Liver (tissue), 3 donors: ENCODE measurements around the gene ZNF772.

Experiments
- CTCF ChIP-seq: fragments of 150-350 bp; IDR thresholded peaks from 2 replicates; pipeline ENCODE4 v1.5.1; 2017; ENCODE audit warnings: improper control_type of control experiment, low read depth, low read length; ENCODE audit not compliant: missing input control
- FOXA1 ChIP-seq: IDR thresholded peaks from 2 replicates; pipeline ENCODE4 v1.6.1; 2016; ENCODE audit warnings: antibody characterized with exemption
- GABPA ChIP-seq, 2 donors: IDR thresholded peaks in 1 of 2; conservative IDR thresholded peaks in 1 of 2; 2 replicates each; pipeline ENCODE4 v1.6.1; 2016; ENCODE audit warnings: antibody characterized with exemption in 2 of 2, mild to moderate bottlenecking in 1 of 2, moderate library complexity in 1 of 2
- HNF4A ChIP-seq, 2 donors: conservative IDR thresholded peaks; 2 replicates each; pipeline ENCODE4 v1.6.1; 2016; ENCODE audit warnings: antibody characterized with exemption in 2 of 2, mild to moderate bottlenecking in 2 of 2
- JUND ChIP-seq, 2 donors: IDR thresholded peaks; 2 replicates each; pipeline ENCODE4 v1.6.1; 2016; ENCODE audit warnings: antibody characterized with exemption in 2 of 2
- MAX ChIP-seq: IDR thresholded peaks from 2 replicates; pipeline ENCODE4 v1.6.1; 2016; ENCODE audit warnings: antibody characterized with exemption
- RAD21 ChIP-seq, 2 donors: IDR thresholded peaks; 2 replicates each; pipeline ENCODE4 v1.6.1; 2016; ENCODE audit warnings: antibody characterized with exemption in 2 of 2, mild to moderate bottlenecking in 2 of 2
- REST ChIP-seq: IDR thresholded peaks from 2 replicates; pipeline ENCODE4 v1.6.1; 2016; ENCODE audit warnings: antibody characterized with exemption, mild to moderate bottlenecking
- SP1 ChIP-seq: IDR thresholded peaks from 2 replicates; pipeline ENCODE4 v1.6.1; 2018; ENCODE audit warnings: antibody characterized with exemption, mild to moderate bottlenecking
- YY1 ChIP-seq: IDR thresholded peaks from 2 replicates; pipeline ENCODE4 v1.6.1; 2016; ENCODE audit warnings: antibody characterized with exemption, mild to moderate bottlenecking
- donor health status: healthy.
- donor health status: healthy.

GRCh38 chr19:57443121-57443696 lies 34.2 kb downstream of the ZNF772 start:
- TF ChIP-seq RAD21 (IDR thresholded peaks at IDR 0.05): no peak
- no peak for TF ChIP-seq CTCF
- no peak for TF ChIP-seq YY1
- no peak for TF ChIP-seq SP1
- TF ChIP-seq GABPA (IDR thresholded peaks at IDR 0.05 in 1 of 2, conservative IDR thresholded peaks at IDR 0.05 in 1 of 2): no peak
- TF ChIP-seq REST: no peak
- TF ChIP-seq MAX: no peak
- no peak for TF ChIP-seq HNF4A (conservative IDR thresholded peaks at IDR 0.05)
- TF ChIP-seq FOXA1: no peak
- no peak for TF ChIP-seq JUND (IDR thresholded peaks at IDR 0.05)
